Lung (tissue), 12 donors: Measurements from ENCODE around the gene GGN. TPM values are rescaled to one million over a fixed set of nuclear protein-coding genes. Genes with fewer than 3 reads are reported as not detected.

Experiments used
- ATAC-seq: fragments of 200-7000 bp; cut with Tn5 transposase; one replicate; pipeline ENCODE4 v1.9.1; 2020; ENCODE audit warnings: moderate number of reproducible peaks; ENCODE audit not compliant: insufficient read depth, low FRiP score
- DNase-seq, 3 donors: peaks; one replicate each; pipeline ENCODE4 v3.0.0-alpha.2; 2013 to 2017
- H3K27ac ChIP-seq, 2 donors: one replicate each; pipeline ENCODE4 v1.5.1; 2013; ENCODE audit warnings: mild to moderate bottlenecking in 2 of 2, moderate library complexity in 2 of 2, control low read depth in 1 of 2, inconsistent platforms in 1 of 2, low read depth in 1 of 2, low read length in 1 of 2
- H3K27me3 ChIP-seq, 3 donors: one replicate each; pipeline ENCODE4 v1.5.1; 2013; ENCODE audit warnings: low read length in 2 of 3; ENCODE audit not compliant: control insufficient read depth in 3 of 3, insufficient read depth in 3 of 3
- H3K36me3 ChIP-seq, 4 donors: one replicate each; pipeline ENCODE4 v1.5.1; 2013; ENCODE audit warnings: low read length in 4 of 4, mild to moderate bottlenecking in 1 of 4, moderate library complexity in 1 of 4; ENCODE audit not compliant: control insufficient read depth in 4 of 4, insufficient read depth in 4 of 4
- H3K4me1 ChIP-seq, 5 donors: one replicate each; pipeline ENCODE4 v1.5.1; 2013; ENCODE audit warnings: low read length in 5 of 5, mild to moderate bottlenecking in 2 of 5, moderate library complexity in 1 of 5; ENCODE audit not compliant: control insufficient read depth in 5 of 5, insufficient read depth in 5 of 5
- H3K4me3 ChIP-seq: one replicate; pipeline ENCODE4 v1.5.1; 2013; ENCODE audit warnings: mild to moderate bottlenecking, control low read depth, moderate library complexity
- H3K9ac ChIP-seq, 2 donors: one replicate each; pipeline ENCODE4 v1.5.1; 2013; ENCODE audit warnings: low read length in 2 of 2, control low read depth in 1 of 2; ENCODE audit not compliant: insufficient read depth in 1 of 2
- H3K9me3 ChIP-seq, 4 donors: one replicate each; pipeline ENCODE4 v1.5.1; 2013; ENCODE audit warnings: low read length in 3 of 4, mild to moderate bottlenecking in 1 of 4, moderate library complexity in 1 of 4; ENCODE audit not compliant: control insufficient read depth in 4 of 4, insufficient read depth in 3 of 4
- WGBS, 2 donors: extraction: QIAGEN DNeasy Blood & Tissue Kit; methylation state at CpG; one replicate each; pipeline ENCODE4 v1.1.7; 2013; 5-methylcytosine and 5-hydroxymethylcytosine counted together
- polyA plus RNA-seq, 2 donors: library from polyadenylated mRNA; stranded (reverse); fragments of 200-250 nt; gene quantifications; one replicate each; pipeline ENCODE4 v1.2.1, GENCODE V29; 2013
- total RNA-seq, 2 donors: library from RNA; depleted of rRNA in 1 of 2; stranded (reverse); fragments of >200 nt in 1 of 2; gene quantifications; one replicate each; pipeline ENCODE4 v1.2.1, GENCODE V29; 2014 to 2021
- TF ChIP-seq, protein P1 (sequence below): IDR thresholded peaks from 2 replicates; pipeline ENCODE4 v1.5.1; 2012; ENCODE audit warnings: mild to moderate bottlenecking; ENCODE audit errors: control extremely low read depth, extremely low read depth
- donor health status: control.
- donor health status: control.
- donor health status: Bipolar disorder and iron deficiency.
- donor health status: healthy.
- donor health status: DM: yes; HTN: yes; CAD: no.

GGN gene
- total and polyA plus RNA-seq, 4 donors, result 0.17 to 0.61 (median 0.38) TPM

DNA sequence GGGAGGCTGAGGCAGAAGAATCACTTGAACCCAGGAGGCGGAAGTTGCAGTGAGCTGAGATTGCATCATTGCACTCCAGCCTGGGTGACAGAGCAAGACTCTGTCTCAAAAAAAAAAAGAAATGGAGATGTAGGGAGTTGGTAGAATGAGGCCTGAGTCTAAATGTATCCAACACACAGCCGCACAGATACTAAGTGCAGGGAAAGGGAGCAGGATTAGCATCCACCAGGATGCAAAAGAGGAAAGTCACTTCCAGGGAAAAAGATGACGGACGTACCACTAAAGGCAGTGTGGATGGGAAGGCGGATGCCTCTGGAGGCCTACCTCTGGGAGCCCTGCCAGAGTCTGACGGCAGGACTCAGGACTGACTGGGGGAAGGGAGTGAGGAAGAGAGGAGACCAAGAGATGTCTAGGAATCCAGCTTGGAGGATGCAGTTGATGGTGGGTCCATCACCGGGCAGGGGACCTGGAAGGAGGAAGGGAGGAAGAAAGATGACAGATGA is 21.8 kb upstream of the GGN start:
- no peaks in the 10 kb centered on the region for H3K4me1 ChIP-seq
- 62 to 75% methylated on average over 7 of the region's 7 CpGs for whole genome bisulfite sequencing, 2 donors
- ATAC-seq, result no peak
- TF ChIP-seq, protein P1, sequence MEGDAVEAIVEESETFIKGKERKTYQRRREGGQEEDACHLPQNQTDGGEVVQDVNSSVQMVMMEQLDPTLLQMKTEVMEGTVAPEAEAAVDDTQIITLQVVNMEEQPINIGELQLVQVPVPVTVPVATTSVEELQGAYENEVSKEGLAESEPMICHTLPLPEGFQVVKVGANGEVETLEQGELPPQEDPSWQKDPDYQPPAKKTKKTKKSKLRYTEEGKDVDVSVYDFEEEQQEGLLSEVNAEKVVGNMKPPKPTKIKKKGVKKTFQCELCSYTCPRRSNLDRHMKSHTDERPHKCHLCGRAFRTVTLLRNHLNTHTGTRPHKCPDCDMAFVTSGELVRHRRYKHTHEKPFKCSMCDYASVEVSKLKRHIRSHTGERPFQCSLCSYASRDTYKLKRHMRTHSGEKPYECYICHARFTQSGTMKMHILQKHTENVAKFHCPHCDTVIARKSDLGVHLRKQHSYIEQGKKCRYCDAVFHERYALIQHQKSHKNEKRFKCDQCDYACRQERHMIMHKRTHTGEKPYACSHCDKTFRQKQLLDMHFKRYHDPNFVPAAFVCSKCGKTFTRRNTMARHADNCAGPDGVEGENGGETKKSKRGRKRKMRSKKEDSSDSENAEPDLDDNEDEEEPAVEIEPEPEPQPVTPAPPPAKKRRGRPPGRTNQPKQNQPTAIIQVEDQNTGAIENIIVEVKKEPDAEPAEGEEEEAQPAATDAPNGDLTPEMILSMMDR, result no peak
- no peak overlapping the region for H3K27ac ChIP-seq
- H3K9ac ChIP-seq, result no peak overlapping the region
- H3K27me3 ChIP-seq, result no peaks in the 10 kb centered on the region
- H3K9me3 ChIP-seq, result no peaks in the 10 kb centered on the region
- H3K4me3 ChIP-seq, result no peak overlapping the region
- peak in 1 of 3 donors; percentile 20 for DNase-seq
- H3K36me3 ChIP-seq, result peaks cover 0 to 15% (median 12%) of the 10 kb centered on the region in 4 donors

DNA sequence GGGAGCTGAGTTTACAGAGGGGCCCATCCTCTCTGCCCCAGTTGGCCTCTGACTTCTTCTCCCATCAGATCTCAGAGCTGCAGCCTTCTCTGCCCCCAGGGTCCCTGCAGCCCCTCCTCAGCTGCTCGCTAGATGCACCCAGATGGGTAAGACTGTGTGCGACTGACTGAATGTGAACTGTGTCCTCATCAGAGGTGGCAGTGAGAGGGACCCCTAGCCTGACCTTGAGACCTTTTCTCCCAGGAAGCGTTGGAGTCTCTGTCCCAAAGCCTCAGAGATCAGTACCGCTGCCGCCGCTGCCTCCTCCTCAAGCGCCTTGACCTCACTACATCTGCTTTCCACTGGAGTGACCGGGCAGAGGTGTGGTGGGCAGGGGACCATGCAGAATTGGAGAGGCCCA is 17.4 kb upstream of the GGN start:
- WGBS, 2 donors, result 95 to 96% methylated on average over 8 of the region's 8 CpGs
- peaks cover 0 to 2% (median 0%) of the 10 kb centered on the region in 5 donors for H3K4me1 ChIP-seq
- DNase-seq (no peak), ATAC-seq (no peak)
- H3K36me3 ChIP-seq, result peaks cover 0 to 14% (median 12%) of the 10 kb centered on the region in 4 donors
- TF ChIP-seq, protein P1, result no peak
- H3K27ac ChIP-seq, result no peak overlapping the region
- no peaks in the 10 kb centered on the region for H3K9me3 ChIP-seq
- no peak overlapping the region for H3K4me3 ChIP-seq
- H3K27me3 ChIP-seq, result peaks cover 0 to 4% (median 0%) of the 10 kb centered on the region in 3 donors
- H3K9ac ChIP-seq, result no peak overlapping the region

DNA sequence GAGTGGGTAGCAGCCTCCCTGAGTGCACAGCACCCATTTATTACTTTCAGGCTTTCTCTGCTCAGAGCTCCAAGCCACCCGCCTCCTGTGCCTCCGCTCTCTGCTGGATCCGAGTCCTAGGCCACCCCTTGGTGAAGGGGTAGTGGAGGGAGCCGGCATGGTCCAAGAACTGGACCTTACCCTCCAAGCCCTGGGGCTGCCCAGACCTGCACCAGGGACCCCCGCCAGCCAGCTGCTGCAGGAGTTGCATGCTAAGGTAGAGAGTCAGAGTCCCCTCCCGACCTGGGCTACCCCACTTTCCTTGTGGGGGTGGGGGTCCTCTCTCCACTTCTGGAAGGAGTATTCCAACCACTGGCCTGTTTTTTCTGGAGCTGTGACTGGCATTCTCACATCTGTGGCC is 17.0 kb upstream of the GGN start:
- no peak overlapping the region for H3K27ac ChIP-seq
- H3K9me3 ChIP-seq, result no peaks in the 10 kb centered on the region
- ATAC-seq (no peak), DNase-seq (no peak)
- peaks cover 0 to 2% (median 0%) of the 10 kb centered on the region in 5 donors for H3K4me1 ChIP-seq
- TF ChIP-seq, protein P1, result no peak
- H3K36me3 ChIP-seq, result peaks cover 0 to 14% (median 12%) of the 10 kb centered on the region in 4 donors
- 96 to 100% methylated on average over 5 to 6 of the region's 6 CpGs for whole genome bisulfite sequencing, 2 donors
- peaks cover 0 to 4% (median 0%) of the 10 kb centered on the region in 3 donors for H3K27me3 ChIP-seq
- no peak overlapping the region for H3K4me3 ChIP-seq
- H3K9ac ChIP-seq, result no peak overlapping the region
